Transverse colon (tissue), 4 donors: ENCODE data around the gene EME2. TPM values are rescaled to one million over a fixed set of nuclear protein-coding genes. Genes with fewer than 3 reads are reported as not detected.

Experiments used
- DNase-seq: peaks from one replicate; pipeline ENCODE4 v3.0.0-alpha.2; 2019
- H3K27ac ChIP-seq, 4 donors: fragments of 200-600 bp; sonication (generic); 2 replicates each; pipeline ENCODE4 v1.5.1; 2016 to 2018; ENCODE audit warnings: inconsistent platforms in 4 of 4
- H3K27me3 ChIP-seq: fragments of 200-600 bp; sonication (generic); 2 replicates; pipeline ENCODE4 v1.5.1; 2017; ENCODE audit warnings: inconsistent platforms
- H3K36me3 ChIP-seq, 4 donors: fragments of 200-600 bp; sonication (generic); 2 replicates each; pipeline ENCODE4 v1.5.1; 2017 to 2019; ENCODE audit warnings: inconsistent platforms in 4 of 4
- H3K4me1 ChIP-seq, 4 donors: fragments of 200-600 bp; sonication (generic); 2 replicates each; pipeline ENCODE4 v1.5.1; 2017 to 2020; ENCODE audit warnings: inconsistent platforms in 4 of 4
- H3K4me3 ChIP-seq, 4 donors: fragments of 200-600 bp; sonication (generic); 1 replicate in 1 of 4; 2 replicates in 3 of 4; pipeline versions ENCODE4 v1.5.1 to v1.6.1; 2017 to 2019; ENCODE audit warnings: inconsistent platforms in 4 of 4
- H3K9me3 ChIP-seq, 2 donors: fragments of 200-600 bp; sonication (generic); 2 replicates each; pipeline ENCODE4 v1.5.1; 2017 to 2019; ENCODE audit warnings: inconsistent platforms in 2 of 2
- EP300 ChIP-seq: sonication (generic); formaldehyde crosslinking; IDR thresholded peaks from one replicate; pipeline ENCODE4 v1.6.1; 2017; ENCODE audit warnings: antibody characterized with exemption, low read depth
- POLR2A ChIP-seq: fragments of 450-650 bp; IDR thresholded peaks from one replicate; pipeline ENCODE4 v1.6.1; 2016; ENCODE audit warnings: antibody characterized with exemption, mild to moderate bottlenecking, moderate library complexity
- POLR2AphosphoS5 ChIP-seq, 3 donors: sonication (generic); formaldehyde crosslinking; IDR thresholded peaks; one replicate each; pipeline ENCODE4 v1.6.1; 2016; ENCODE audit warnings: antibody characterized with exemption in 3 of 3
- WGBS, 2 donors: methylation state at CpG; one replicate each; pipeline ENCODE4 v1.1.5; 2018; ENCODE audit warnings: low coverage in 1 of 2; 5-methylcytosine and 5-hydroxymethylcytosine counted together
- in situ Hi-C, 4 donors: fragments of 200-750 bp; cut with MboI; loops; one replicate each; pipeline versions ENCODE4 v1.15.0 to v1.15.1; 2017; ENCODE audit warnings: low sequenced_read_pairs in 3 of 4, low pct_ligation_motif_present in 1 of 4, low pct_unique_long_range_greater_than_20kb in 1 of 4
- intact Hi-C: fragments of 100-400 bp; cut with DNase I; formaldehyde crosslinking; loops from one replicate; pipeline ENCODE4 v1.15.1; 2023; ENCODE audit warnings: low total_unique reads
- total RNA-seq, 4 donors: library from RNA; depleted of rRNA; stranded (reverse); fragments of >200 nt; gene quantifications; one replicate each; pipeline ENCODE4 v1.1.0, GENCODE V29; 2016
- TF ChIP-seq, protein P1 (sequence below), 5 experiments: fragments of 200-600 bp in 3 of 5; fragments of 450-650 bp in 2 of 5; sonication (generic) in 3 of 5; IDR thresholded peaks; 1 replicate in 2 of 5; 2 replicates in 3 of 5; pipeline ENCODE4 v1.5.1; 2016 to 2017; ENCODE audit warnings: antibody characterized with exemption in 5 of 5, inconsistent platforms in 3 of 5, mild to moderate bottlenecking in 2 of 5, moderate library complexity in 1 of 5

Gene EME2
- total RNA-seq, 4 donors from 2014 or later: 23.6 to 173 (median 45.4) TPM

DNA sequence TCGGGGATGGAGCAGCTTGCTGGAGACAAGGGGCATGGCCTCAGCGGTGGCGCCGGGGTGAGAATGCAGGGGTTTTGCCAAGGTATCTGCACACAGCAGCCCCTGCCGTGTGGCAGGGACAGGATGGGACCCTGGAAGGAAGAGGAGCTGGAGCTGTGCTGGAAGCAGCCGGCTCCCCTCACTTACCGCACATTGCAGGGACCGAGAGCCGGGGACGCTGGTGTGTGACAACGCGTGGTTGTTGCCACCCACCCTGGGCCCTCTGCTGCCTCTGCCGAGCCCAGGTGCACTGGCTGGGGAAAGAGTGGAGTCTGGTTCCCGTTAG is 13.2 kb downstream of the EME2 start:
- TF ChIP-seq POLR2AphosphoS5 (IDR thresholded peaks at IDR 0.05) (no peak), POLR2A (no peak), EP300 (no peak)
- TF ChIP-seq, protein P1, sequence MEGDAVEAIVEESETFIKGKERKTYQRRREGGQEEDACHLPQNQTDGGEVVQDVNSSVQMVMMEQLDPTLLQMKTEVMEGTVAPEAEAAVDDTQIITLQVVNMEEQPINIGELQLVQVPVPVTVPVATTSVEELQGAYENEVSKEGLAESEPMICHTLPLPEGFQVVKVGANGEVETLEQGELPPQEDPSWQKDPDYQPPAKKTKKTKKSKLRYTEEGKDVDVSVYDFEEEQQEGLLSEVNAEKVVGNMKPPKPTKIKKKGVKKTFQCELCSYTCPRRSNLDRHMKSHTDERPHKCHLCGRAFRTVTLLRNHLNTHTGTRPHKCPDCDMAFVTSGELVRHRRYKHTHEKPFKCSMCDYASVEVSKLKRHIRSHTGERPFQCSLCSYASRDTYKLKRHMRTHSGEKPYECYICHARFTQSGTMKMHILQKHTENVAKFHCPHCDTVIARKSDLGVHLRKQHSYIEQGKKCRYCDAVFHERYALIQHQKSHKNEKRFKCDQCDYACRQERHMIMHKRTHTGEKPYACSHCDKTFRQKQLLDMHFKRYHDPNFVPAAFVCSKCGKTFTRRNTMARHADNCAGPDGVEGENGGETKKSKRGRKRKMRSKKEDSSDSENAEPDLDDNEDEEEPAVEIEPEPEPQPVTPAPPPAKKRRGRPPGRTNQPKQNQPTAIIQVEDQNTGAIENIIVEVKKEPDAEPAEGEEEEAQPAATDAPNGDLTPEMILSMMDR (IDR thresholded peaks at IDR 0.05): no peak
- DNase-seq: no peak
- H3K4me3 ChIP-seq: no peak overlapping the region
- intact Hi-C loops (no loop called here), in situ Hi-C loops (no loop called here)
- H3K4me1 ChIP-seq: peaks cover 7 to 20% (median 18%) of the 10 kb centered on the region in 4 donors
- H3K9me3 ChIP-seq: no peaks in the 10 kb centered on the region
- WGBS, 2 donors: 94% methylated on average over 14 of the region's 14 CpGs; no CpG with 5 or more reads in 1 of the 2 donors
- no peak overlapping the region for H3K27ac ChIP-seq
- H3K36me3 ChIP-seq: no peaks in the 10 kb centered on the region
- no peaks in the 10 kb centered on the region for H3K27me3 ChIP-seq

DNA sequence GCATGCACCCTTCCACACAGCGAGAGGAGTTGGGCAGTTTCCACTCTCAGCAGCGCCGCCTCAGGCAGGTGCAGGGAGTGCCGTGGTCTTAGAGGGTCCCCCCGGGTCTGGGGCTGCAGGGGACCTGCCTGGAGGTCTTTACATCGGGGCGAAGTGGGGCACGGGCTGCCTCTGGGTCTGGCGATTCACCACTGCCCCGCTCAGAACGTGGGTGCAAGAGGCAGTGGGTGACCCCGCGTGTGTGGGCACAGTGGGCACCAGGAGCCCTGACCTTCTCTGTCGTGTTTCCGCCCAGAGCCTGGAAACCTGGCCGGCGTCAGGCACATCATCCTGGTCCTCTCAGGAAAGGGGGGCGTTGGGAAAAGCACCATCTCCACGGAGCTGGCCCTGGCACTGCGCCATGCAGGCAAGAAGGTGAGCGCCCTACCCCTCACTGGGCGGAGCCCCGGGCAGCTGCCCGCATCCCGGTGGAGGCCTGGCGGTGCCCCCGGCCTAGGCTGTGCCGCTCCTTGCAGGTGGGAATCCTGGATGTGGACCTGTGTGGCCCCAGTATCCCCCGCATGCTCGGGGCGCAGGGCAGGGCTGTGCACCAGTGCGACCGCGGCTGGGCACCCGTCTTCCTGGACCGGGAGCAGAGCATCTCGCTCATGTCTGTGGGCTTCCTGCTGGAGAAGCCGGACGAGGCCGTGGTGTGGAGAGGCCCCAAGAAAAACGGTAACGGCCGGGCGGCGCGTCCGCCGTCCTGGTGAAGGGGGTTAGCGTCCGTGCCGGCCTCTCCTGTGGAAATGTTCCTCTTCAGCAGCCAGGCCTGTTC is 13.8 kb downstream of the EME2 start:
- in situ Hi-C loops: no loop called here
- no peak for DNase-seq
- TF ChIP-seq, protein P1 (IDR thresholded peaks at IDR 0.05): no peak
- TF ChIP-seq EP300 (no peak), POLR2A (no peak), POLR2AphosphoS5 (IDR thresholded peaks at IDR 0.05) (no peak)
- peaks cover 1 to 14% (median 11%) of the 10 kb centered on the region in 4 donors for H3K4me1 ChIP-seq
- intact Hi-C loops: no loop called here
- H3K36me3 ChIP-seq: no peaks in the 10 kb centered on the region
- no peak overlapping the region for H3K4me3 ChIP-seq
- WGBS, 2 donors: 92% methylated on average over 45 of the region's 51 CpGs; no CpG with 5 or more reads in 1 of the 2 donors
- H3K27ac ChIP-seq: no peak overlapping the region
- no peaks in the 10 kb centered on the region for H3K9me3 ChIP-seq
- H3K27me3 ChIP-seq: no peaks in the 10 kb centered on the region

DNA sequence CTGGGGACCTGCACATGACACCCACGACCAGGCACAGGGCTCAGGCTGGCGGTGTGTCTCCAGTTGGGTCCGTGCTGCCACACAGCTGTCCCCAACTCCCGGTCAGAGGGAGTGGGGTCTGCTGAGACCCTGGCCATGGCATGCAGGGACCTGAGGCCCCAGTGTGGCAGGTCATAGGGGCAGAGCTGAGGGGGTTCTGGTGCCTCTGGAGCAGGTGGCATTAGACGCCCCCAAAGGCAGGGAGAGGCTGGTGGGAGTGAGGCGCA is 14.4 kb downstream of the EME2 start:
- TF ChIP-seq POLR2A: no peak
- no peak for TF ChIP-seq POLR2AphosphoS5 (IDR thresholded peaks at IDR 0.05)
- TF ChIP-seq, protein P1 (IDR thresholded peaks at IDR 0.05): no peak
- TF ChIP-seq EP300: no peak
- H3K36me3 ChIP-seq: no peaks in the 10 kb centered on the region

DNA sequence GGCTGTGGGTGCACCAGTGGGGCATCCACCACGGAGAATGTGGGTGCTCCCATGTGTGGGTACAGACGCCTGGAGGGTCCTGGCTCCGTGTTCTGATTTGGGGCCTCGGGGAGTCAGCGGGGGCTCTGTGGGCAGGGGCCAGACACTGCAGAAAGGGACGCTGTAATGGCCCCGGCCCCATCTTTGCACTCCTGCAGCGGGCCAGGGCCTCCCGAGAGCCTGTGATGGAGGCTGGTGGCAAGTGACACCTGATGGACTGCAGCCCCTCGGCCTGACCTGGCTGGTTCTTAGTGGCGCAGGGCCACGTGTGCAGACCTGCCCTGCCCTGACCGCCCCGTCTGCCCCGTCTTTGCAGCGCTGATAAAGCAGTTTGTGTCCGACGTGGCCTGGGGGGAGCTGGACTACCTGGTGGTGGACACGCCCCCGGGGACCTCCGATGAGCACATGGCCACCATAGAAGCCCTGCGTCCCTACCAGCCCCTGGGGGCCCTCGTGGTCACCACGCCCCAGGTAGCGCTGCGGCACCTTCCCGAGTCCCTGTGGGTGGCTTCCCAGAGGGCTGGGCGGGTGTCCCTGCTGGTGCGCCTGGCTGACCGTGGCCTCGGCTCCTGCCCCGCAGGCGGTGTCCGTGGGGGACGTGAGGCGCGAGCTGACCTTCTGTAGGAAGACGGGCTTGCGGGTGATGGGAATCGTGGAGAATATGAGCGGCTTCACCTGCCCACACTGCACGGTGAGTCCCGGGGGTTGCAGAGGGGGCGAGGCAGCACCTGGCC is 14.9 kb downstream of the EME2 start:
- Histone ChIP-seq H3K9me3 (no peaks in the 10 kb centered on the region), H3K27me3 (no peaks in the 10 kb centered on the region), H3K36me3 (no peaks in the 10 kb centered on the region), H3K4me1 (peaks cover 0 to 12% (median 7%) of the 10 kb centered on the region in 4 donors), H3K4me3 (no peak overlapping the region), H3K27ac (no peak overlapping the region)
- intact Hi-C loops: no loop called here
- in situ Hi-C loops: no loop called here
- TF ChIP-seq POLR2A (no peak), POLR2AphosphoS5 (IDR thresholded peaks at IDR 0.05) (no peak), EP300 (no peak)
- TF ChIP-seq, protein P1 (IDR thresholded peaks at IDR 0.05): no peak
- DNase-seq: no peak
- WGBS, 2 donors: 93% methylated on average over 42 of the region's 44 CpGs; no CpG with 5 or more reads in 1 of the 2 donors

More for the DNA sequence above, 14.4 kb downstream of the EME2 start:
- H3K4me3 ChIP-seq: no peak overlapping the region
- intact Hi-C loops (no loop called here), in situ Hi-C loops (no loop called here)
- no peak overlapping the region for H3K27ac ChIP-seq
- H3K4me1 ChIP-seq: peaks cover 0 to 12% (median 8%) of the 10 kb centered on the region in 4 donors
- H3K27me3 ChIP-seq: no peaks in the 10 kb centered on the region
- H3K9me3 ChIP-seq: no peaks in the 10 kb centered on the region
- 70% methylated on average over 2 of the region's 6 CpGs; no CpG with 5 or more reads in 1 of the 2 donors for WGBS, 2 donors
- no peak for DNase-seq
